WTC11 (cell line): Measurements from ENCODE around the gene TMC8.

ENCODE experiments used
- RELA ChIP-seq: sonication (generic); formaldehyde crosslinking; IDR thresholded peaks from 2 replicates; pipeline ENCODE4 v1.8.1; 2022; ENCODE audit warnings: missing genetic modification reagents, mild to moderate bottlenecking, borderline replicate concordance
- SP1 ChIP-seq: sonication (generic); formaldehyde crosslinking; conservative IDR thresholded peaks from 2 replicates; pipeline ENCODE4 v1.8.1; 2022; ENCODE audit warnings: missing genetic modification reagents
- ZNF263 ChIP-seq: sonication (generic); formaldehyde crosslinking; IDR thresholded peaks from 2 replicates; pipeline ENCODE4 v1.8.1; 2022; ENCODE audit warnings: low read depth, mild to moderate bottlenecking, moderate library complexity, missing genetic modification reagents
- ZNF423 ChIP-seq: fragments of 250-450 bp; sonication (Bioruptor Pico); IDR thresholded peaks from 2 replicates; pipeline ENCODE4 v2.1.2; 2022; ENCODE audit warnings: mild to moderate bottlenecking, moderate library complexity
- TF ChIP-seq, protein P1 (sequence below): fragments of 200-600 bp; IDR thresholded peaks from 2 replicates; pipeline ENCODE4 v1.8.0; 2022; ENCODE audit warnings: antibody characterized with exemption
- TF ChIP-seq, protein P2 (sequence below): sonication (generic); formaldehyde crosslinking; IDR thresholded peaks from 2 replicates; pipeline ENCODE4 v1.8.1; 2023; ENCODE audit warnings: mild to moderate bottlenecking, missing genetic modification reagents, borderline replicate concordance
- TF ChIP-seq, protein P3 (sequence below): sonication (generic); formaldehyde crosslinking; IDR thresholded peaks from 2 replicates; pipeline ENCODE4 v1.8.1; 2023; ENCODE audit warnings: mild to moderate bottlenecking, missing genetic modification reagents, moderate library complexity
- TF ChIP-seq, protein P4 (sequence below): sonication (generic); formaldehyde crosslinking; IDR thresholded peaks from 2 replicates; pipeline ENCODE4 v1.8.0; 2022; ENCODE audit warnings: mild to moderate bottlenecking, missing genetic modification reagents
- TF ChIP-seq, protein P5 (sequence below): sonication (generic); formaldehyde crosslinking; IDR thresholded peaks from 2 replicates; pipeline ENCODE4 v1.8.1; 2023; ENCODE audit warnings: mild to moderate bottlenecking, missing genetic modification reagents
- TF ChIP-seq, protein P6 (sequence below): sonication (generic); formaldehyde crosslinking; IDR thresholded peaks from 2 replicates; pipeline ENCODE4 v1.8.1; 2022; ENCODE audit warnings: missing genetic modification reagents, borderline replicate concordance
- TF ChIP-seq, protein P7 (sequence below): sonication (generic); formaldehyde crosslinking; IDR thresholded peaks from 2 replicates; pipeline ENCODE4 v1.8.1; 2023; ENCODE audit warnings: mild to moderate bottlenecking, missing genetic modification reagents, moderate library complexity
- TF ChIP-seq, protein P8 (sequence below): sonication (generic); formaldehyde crosslinking; IDR thresholded peaks from 2 replicates; pipeline ENCODE4 v1.8.0; 2022; ENCODE audit warnings: missing genetic modification reagents

DNA sequence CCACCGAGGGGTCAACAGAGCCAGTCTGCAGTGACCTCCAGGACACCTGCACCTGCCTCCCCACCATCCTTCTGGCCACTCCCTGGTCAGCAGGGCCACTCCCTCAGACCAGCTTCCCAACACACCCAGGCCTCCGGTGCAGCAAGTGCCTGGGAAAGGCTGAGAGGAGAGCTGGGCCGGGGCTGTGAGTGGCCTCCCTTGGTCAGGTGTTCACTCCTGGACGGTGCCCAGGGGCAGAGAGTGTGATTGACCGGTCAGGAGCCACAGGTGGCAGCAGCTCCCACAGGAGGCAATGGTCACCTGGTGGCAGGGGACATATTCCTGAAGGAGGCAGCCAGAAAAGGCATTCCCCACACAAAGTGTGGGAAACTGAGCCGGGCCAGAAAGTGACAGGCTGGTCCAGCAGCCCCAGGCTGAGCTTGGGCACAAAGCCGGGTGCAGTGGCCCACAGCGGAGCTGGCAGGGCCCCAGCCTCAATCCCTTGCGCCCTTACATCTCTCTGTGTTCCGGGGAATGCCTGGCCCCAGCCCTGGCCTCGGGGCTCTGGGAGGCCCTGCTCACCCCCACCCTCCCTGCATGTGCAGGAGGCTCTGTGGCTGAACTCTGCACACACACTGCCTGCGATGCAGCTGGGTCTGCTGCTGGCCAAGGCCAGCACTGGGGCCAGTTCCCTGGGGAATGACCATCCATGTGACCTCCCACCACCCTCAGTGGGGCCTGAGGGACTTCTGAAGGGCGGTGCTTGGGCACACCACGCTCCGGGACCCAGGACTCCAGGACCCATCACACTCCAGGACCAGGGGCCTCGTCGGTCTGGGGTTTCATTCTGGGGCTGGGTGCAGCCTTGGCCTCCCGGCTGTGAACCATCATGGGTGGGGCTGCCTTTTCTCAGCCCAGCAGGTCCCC is 14.4 kb downstream of the TMC8 start:
- TF ChIP-seq, protein P1, sequence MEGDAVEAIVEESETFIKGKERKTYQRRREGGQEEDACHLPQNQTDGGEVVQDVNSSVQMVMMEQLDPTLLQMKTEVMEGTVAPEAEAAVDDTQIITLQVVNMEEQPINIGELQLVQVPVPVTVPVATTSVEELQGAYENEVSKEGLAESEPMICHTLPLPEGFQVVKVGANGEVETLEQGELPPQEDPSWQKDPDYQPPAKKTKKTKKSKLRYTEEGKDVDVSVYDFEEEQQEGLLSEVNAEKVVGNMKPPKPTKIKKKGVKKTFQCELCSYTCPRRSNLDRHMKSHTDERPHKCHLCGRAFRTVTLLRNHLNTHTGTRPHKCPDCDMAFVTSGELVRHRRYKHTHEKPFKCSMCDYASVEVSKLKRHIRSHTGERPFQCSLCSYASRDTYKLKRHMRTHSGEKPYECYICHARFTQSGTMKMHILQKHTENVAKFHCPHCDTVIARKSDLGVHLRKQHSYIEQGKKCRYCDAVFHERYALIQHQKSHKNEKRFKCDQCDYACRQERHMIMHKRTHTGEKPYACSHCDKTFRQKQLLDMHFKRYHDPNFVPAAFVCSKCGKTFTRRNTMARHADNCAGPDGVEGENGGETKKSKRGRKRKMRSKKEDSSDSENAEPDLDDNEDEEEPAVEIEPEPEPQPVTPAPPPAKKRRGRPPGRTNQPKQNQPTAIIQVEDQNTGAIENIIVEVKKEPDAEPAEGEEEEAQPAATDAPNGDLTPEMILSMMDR, result no peak
- TF ChIP-seq ZNF423 (CRISPR knock-in tag), result no peak
- TF ChIP-seq, protein P2, sequence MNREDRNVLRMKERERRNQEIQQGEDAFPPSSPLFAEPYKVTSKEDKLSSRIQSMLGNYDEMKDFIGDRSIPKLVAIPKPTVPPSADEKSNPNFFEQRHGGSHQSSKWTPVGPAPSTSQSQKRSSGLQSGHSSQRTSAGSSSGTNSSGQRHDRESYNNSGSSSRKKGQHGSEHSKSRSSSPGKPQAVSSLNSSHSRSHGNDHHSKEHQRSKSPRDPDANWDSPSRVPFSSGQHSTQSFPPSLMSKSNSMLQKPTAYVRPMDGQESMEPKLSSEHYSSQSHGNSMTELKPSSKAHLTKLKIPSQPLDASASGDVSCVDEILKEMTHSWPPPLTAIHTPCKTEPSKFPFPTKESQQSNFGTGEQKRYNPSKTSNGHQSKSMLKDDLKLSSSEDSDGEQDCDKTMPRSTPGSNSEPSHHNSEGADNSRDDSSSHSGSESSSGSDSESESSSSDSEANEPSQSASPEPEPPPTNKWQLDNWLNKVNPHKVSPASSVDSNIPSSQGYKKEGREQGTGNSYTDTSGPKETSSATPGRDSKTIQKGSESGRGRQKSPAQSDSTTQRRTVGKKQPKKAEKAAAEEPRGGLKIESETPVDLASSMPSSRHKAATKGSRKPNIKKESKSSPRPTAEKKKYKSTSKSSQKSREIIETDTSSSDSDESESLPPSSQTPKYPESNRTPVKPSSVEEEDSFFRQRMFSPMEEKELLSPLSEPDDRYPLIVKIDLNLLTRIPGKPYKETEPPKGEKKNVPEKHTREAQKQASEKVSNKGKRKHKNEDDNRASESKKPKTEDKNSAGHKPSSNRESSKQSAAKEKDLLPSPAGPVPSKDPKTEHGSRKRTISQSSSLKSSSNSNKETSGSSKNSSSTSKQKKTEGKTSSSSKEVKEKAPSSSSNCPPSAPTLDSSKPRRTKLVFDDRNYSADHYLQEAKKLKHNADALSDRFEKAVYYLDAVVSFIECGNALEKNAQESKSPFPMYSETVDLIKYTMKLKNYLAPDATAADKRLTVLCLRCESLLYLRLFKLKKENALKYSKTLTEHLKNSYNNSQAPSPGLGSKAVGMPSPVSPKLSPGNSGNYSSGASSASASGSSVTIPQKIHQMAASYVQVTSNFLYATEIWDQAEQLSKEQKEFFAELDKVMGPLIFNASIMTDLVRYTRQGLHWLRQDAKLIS (CRISPR knock-in tag), result no peak
- no peak for TF ChIP-seq ZNF263 (CRISPR knock-in tag)
- TF ChIP-seq, protein P3, sequence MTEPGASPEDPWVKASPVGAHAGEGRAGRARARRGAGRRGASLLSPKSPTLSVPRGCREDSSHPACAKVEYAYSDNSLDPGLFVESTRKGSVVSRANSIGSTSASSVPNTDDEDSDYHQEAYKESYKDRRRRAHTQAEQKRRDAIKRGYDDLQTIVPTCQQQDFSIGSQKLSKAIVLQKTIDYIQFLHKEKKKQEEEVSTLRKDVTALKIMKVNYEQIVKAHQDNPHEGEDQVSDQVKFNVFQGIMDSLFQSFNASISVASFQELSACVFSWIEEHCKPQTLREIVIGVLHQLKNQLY (CRISPR knock-in tag), result no peak
- TF ChIP-seq, protein P4, sequence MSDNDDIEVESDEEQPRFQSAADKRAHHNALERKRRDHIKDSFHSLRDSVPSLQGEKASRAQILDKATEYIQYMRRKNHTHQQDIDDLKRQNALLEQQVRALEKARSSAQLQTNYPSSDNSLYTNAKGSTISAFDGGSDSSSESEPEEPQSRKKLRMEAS (CRISPR knock-in tag), result no peak
- TF ChIP-seq, protein P5, sequence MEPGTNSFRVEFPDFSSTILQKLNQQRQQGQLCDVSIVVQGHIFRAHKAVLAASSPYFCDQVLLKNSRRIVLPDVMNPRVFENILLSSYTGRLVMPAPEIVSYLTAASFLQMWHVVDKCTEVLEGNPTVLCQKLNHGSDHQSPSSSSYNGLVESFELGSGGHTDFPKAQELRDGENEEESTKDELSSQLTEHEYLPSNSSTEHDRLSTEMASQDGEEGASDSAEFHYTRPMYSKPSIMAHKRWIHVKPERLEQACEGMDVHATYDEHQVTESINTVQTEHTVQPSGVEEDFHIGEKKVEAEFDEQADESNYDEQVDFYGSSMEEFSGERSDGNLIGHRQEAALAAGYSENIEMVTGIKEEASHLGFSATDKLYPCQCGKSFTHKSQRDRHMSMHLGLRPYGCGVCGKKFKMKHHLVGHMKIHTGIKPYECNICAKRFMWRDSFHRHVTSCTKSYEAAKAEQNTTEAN, result no peak
- TF ChIP-seq, protein P6, sequence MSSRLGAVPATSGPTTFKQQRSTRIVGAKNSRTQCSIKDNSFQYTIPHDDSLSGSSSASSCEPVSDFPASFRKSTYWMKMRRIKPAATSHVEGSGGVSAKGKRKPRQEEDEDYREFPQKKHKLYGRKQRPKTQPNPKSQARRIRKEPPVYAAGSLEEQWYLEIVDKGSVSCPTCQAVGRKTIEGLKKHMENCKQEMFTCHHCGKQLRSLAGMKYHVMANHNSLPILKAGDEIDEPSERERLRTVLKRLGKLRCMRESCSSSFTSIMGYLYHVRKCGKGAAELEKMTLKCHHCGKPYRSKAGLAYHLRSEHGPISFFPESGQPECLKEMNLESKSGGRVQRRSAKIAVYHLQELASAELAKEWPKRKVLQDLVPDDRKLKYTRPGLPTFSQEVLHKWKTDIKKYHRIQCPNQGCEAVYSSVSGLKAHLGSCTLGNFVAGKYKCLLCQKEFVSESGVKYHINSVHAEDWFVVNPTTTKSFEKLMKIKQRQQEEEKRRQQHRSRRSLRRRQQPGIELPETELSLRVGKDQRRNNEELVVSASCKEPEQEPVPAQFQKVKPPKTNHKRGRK, result no peak
- no peak for TF ChIP-seq RELA (CRISPR knock-in tag)
- TF ChIP-seq SP1, result no peak
- TF ChIP-seq, protein P7, sequence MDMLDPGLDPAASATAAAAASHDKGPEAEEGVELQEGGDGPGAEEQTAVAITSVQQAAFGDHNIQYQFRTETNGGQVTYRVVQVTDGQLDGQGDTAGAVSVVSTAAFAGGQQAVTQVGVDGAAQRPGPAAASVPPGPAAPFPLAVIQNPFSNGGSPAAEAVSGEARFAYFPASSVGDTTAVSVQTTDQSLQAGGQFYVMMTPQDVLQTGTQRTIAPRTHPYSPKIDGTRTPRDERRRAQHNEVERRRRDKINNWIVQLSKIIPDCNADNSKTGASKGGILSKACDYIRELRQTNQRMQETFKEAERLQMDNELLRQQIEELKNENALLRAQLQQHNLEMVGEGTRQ (CRISPR knock-in tag), result no peak
- TF ChIP-seq, protein P8, sequence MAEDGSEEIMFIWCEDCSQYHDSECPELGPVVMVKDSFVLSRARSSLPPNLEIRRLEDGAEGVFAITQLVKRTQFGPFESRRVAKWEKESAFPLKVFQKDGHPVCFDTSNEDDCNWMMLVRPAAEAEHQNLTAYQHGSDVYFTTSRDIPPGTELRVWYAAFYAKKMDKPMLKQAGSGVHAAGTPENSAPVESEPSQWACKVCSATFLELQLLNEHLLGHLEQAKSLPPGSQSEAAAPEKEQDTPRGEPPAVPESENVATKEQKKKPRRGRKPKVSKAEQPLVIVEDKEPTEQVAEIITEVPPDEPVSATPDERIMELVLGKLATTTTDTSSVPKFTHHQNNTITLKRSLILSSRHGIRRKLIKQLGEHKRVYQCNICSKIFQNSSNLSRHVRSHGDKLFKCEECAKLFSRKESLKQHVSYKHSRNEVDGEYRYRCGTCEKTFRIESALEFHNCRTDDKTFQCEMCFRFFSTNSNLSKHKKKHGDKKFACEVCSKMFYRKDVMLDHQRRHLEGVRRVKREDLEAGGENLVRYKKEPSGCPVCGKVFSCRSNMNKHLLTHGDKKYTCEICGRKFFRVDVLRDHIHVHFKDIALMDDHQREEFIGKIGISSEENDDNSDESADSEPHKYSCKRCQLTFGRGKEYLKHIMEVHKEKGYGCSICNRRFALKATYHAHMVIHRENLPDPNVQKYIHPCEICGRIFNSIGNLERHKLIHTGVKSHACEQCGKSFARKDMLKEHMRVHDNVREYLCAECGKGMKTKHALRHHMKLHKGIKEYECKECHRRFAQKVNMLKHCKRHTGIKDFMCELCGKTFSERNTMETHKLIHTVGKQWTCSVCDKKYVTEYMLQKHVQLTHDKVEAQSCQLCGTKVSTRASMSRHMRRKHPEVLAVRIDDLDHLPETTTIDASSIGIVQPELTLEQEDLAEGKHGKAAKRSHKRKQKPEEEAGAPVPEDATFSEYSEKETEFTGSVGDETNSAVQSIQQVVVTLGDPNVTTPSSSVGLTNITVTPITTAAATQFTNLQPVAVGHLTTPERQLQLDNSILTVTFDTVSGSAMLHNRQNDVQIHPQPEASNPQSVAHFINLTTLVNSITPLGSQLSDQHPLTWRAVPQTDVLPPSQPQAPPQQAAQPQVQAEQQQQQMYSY (CRISPR knock-in tag), result no peak
